Esophagus muscularis mucosa (tissue), 4 donors: Measurements from ENCODE around the gene ETV7. TPM values are rescaled to one million over a fixed set of nuclear protein-coding genes. Genes with fewer than 3 reads are reported as not detected.

Experiments used
- DNase-seq: peaks from one replicate; pipeline ENCODE4 v3.0.0-alpha.2; 2017; ENCODE audit errors: extremely low spot score
- H3K27ac ChIP-seq, 4 donors: fragments of 200-600 bp; sonication (generic); replicated peaks in 1 of 4; 1 replicate in 3 of 4; 2 replicates in 1 of 4; pipeline ENCODE4 v1.5.1; 2016 to 2019; ENCODE audit warnings: mild to moderate bottlenecking in 1 of 4
- H3K27me3 ChIP-seq, 4 donors: fragments of 200-600 bp; sonication (generic); one replicate each; pipeline versions ENCODE4 v1.5.1 to v1.6.0; 2016 to 2019
- H3K36me3 ChIP-seq, 4 donors: fragments of 200-600 bp; sonication (generic); one replicate each; pipeline ENCODE4 v1.5.1; 2016 to 2019
- H3K4me1 ChIP-seq, 4 donors: fragments of 200-600 bp; sonication (generic); one replicate each; pipeline ENCODE4 v1.5.1; 2016 to 2019
- H3K4me3 ChIP-seq, 4 donors: fragments of 200-600 bp; sonication (generic); 1 replicate in 2 of 4; 2 replicates in 2 of 4; pipeline ENCODE4 v1.5.1; 2016 to 2019; ENCODE audit warnings: mild to moderate bottlenecking in 4 of 4, moderate library complexity in 1 of 4
- H3K9me3 ChIP-seq, 4 donors: fragments of 200-600 bp; sonication (generic); 1 replicate in 3 of 4; 2 replicates in 1 of 4; pipeline ENCODE4 v1.5.1; 2016 to 2019
- CTCF ChIP-seq, 3 experiments: fragments of 200-600 bp in 2 of 3; fragments of 450-650 bp in 1 of 3; sonication (generic) in 2 of 3; IDR thresholded peaks; one replicate each; pipeline ENCODE4 v1.5.1; 2017 to 2019; ENCODE audit warnings: antibody characterized with exemption in 3 of 3, mild to moderate bottlenecking in 2 of 3, moderate library complexity in 1 of 3
- EP300 ChIP-seq: sonication (generic); formaldehyde crosslinking; IDR thresholded peaks from one replicate; pipeline ENCODE4 v1.6.1; 2017; ENCODE audit warnings: antibody characterized with exemption
- POLR2A ChIP-seq: fragments of 450-650 bp; IDR thresholded peaks from one replicate; pipeline ENCODE4 v1.6.1; 2017; ENCODE audit warnings: antibody characterized with exemption, moderate library complexity, mild to moderate bottlenecking, low read depth
- POLR2AphosphoS5 ChIP-seq, 2 donors: sonication (generic); formaldehyde crosslinking; IDR thresholded peaks; one replicate each; pipeline ENCODE4 v1.6.1; 2017; ENCODE audit warnings: antibody characterized with exemption in 2 of 2
- WGBS: methylation state at CpG from one replicate; pipeline ENCODE4 v1.1.5; 2018; 5-methylcytosine and 5-hydroxymethylcytosine counted together
- intact Hi-C: fragments of 100-400 bp; cut with DNase I; formaldehyde crosslinking; loops from one replicate; pipeline ENCODE4 v1.15.1; 2023
- total RNA-seq, 4 donors: library from RNA; depleted of rRNA; stranded (reverse); fragments of >200 nt; gene quantifications; one replicate each; pipeline versions ENCODE4 v1.1.0 to v1.2.1, GENCODE V29; 2016

The ETV7 gene
- total RNA-seq, 4 donors from 2014 or later = 0.71 to 1.5 TPM; not detected in 2

- Histone ChIP-seq H3K36me3 (no peaks in the 10 kb centered on the region), H3K4me1 (peaks cover 0 to 3% (median 0%) of the 10 kb centered on the region in 4 donors), H3K27me3 (no peaks in the 10 kb centered on the region), H3K9me3 (no peaks in the 10 kb centered on the region), H3K4me3 (no peak overlapping the region), H3K27ac (no peak overlapping the region)
- no peak for DNase-seq
- WGBS = 89% methylated on average over 3 of the region's 8 CpGs
- intact Hi-C loops = no loop called here
- no peak for TF ChIP-seq CTCF (IDR thresholded peaks at IDR 0.05)
- TF ChIP-seq POLR2AphosphoS5 (IDR thresholded peaks at IDR 0.05) = no peak
- no peak for TF ChIP-seq POLR2A
- TF ChIP-seq EP300 = no peak
These were observed 64.4 kb downstream of the ETV7 start for GRCh38 chr6:36323062-36323461.

- Histone ChIP-seq H3K4me1 (peaks cover 0 to 3% (median 0%) of the 10 kb centered on the region in 4 donors), H3K27ac (no peak overlapping the region), H3K36me3 (no peaks in the 10 kb centered on the region), H3K4me3 (no peak overlapping the region), H3K9me3 (no peaks in the 10 kb centered on the region), H3K27me3 (no peaks in the 10 kb centered on the region)
- no peak for DNase-seq
- intact Hi-C loops = no loop called here
- no peak for TF ChIP-seq EP300
- TF ChIP-seq CTCF (IDR thresholded peaks at IDR 0.05) = no peak
- no peak for TF ChIP-seq POLR2A
- TF ChIP-seq POLR2AphosphoS5 (IDR thresholded peaks at IDR 0.05) = no peak
- WGBS = 92% methylated on average over 2 of the region's 3 CpGs
These were observed 64.9 kb downstream of the ETV7 start for GRCh38 chr6:36322591-36322990.

- TF ChIP-seq EP300 (no peak), POLR2AphosphoS5 (IDR thresholded peaks at IDR 0.05) (no peak), POLR2A (no peak), CTCF (IDR thresholded peaks at IDR 0.05) (no peak)
- Histone ChIP-seq H3K27me3 (no peaks in the 10 kb centered on the region), H3K27ac (no peak overlapping the region), H3K9me3 (no peaks in the 10 kb centered on the region), H3K4me3 (no peak overlapping the region), H3K4me1 (no peaks in the 10 kb centered on the region), H3K36me3 (no peaks in the 10 kb centered on the region)
- no peak for DNase-seq
- WGBS = 89% methylated on average over 8 of the region's 11 CpGs
- intact Hi-C loops = no loop called here
These were observed 67.0 kb downstream of the ETV7 start for GRCh38 chr6:36320475-36320874.

- Histone ChIP-seq H3K27ac (no peak overlapping the region), H3K27me3 (no peaks in the 10 kb centered on the region), H3K9me3 (no peaks in the 10 kb centered on the region), H3K36me3 (no peaks in the 10 kb centered on the region), H3K4me3 (no peak overlapping the region), H3K4me1 (no peaks in the 10 kb centered on the region)
- TF ChIP-seq POLR2AphosphoS5 (IDR thresholded peaks at IDR 0.05) = no peak
- no peak for TF ChIP-seq POLR2A
- TF ChIP-seq EP300 = no peak
- no peak for TF ChIP-seq CTCF (IDR thresholded peaks at IDR 0.05)
- 91% methylated on average over 2 of the region's 2 CpGs for WGBS
- DNase-seq = no peak
- intact Hi-C loops = no loop called here
These were observed 67.6 kb downstream of the ETV7 start for GRCh38 chr6:36319821-36320220.

- 86% methylated on average over 9 of the region's 9 CpGs for WGBS
- no peaks in the 10 kb centered on the region for H3K9me3 ChIP-seq
- TF ChIP-seq EP300 = no peak
- TF ChIP-seq CTCF (IDR thresholded peaks at IDR 0.05) = no peak
- no peak for TF ChIP-seq POLR2AphosphoS5 (IDR thresholded peaks at IDR 0.05)
- TF ChIP-seq POLR2A = no peak
These were observed 68.1 kb downstream of the ETV7 start for GRCh38 chr6:36319436-36319762.

More at GRCh38 chr6:36319436-36319762, 68.1 kb downstream of the ETV7 start:
- Histone ChIP-seq H3K4me3 (no peak overlapping the region), H3K4me1 (no peaks in the 10 kb centered on the region), H3K36me3 (no peaks in the 10 kb centered on the region), H3K27me3 (no peaks in the 10 kb centered on the region), H3K27ac (no peak overlapping the region)
- no peak for DNase-seq
- intact Hi-C loops = no loop called here
